ENCODE results near the gene PRKAG2.

DNA sequence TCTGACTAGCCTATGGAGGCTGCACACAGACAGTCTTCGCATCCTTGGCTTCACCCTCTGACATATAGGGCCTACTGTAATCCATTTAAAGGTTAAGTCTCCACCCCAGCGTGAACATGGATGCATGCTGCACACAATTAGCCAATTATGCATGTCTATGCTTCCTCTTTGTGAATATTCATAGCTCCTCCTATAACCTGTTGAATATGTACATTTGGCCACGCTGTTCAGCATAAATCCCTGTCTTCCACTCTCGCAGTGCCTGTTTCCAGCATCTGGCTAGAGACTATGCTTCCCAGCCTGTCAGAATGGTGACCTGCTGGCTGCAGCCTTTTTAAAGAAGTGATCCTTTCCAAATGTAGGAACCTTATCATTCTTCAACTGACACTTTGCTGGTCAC, 106.7 kb downstream of the PRKAG2 start:
- TF ChIP-seq, protein P1, sequence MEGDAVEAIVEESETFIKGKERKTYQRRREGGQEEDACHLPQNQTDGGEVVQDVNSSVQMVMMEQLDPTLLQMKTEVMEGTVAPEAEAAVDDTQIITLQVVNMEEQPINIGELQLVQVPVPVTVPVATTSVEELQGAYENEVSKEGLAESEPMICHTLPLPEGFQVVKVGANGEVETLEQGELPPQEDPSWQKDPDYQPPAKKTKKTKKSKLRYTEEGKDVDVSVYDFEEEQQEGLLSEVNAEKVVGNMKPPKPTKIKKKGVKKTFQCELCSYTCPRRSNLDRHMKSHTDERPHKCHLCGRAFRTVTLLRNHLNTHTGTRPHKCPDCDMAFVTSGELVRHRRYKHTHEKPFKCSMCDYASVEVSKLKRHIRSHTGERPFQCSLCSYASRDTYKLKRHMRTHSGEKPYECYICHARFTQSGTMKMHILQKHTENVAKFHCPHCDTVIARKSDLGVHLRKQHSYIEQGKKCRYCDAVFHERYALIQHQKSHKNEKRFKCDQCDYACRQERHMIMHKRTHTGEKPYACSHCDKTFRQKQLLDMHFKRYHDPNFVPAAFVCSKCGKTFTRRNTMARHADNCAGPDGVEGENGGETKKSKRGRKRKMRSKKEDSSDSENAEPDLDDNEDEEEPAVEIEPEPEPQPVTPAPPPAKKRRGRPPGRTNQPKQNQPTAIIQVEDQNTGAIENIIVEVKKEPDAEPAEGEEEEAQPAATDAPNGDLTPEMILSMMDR (IDR thresholded peaks at IDR 0.05; ENCODE audit: low read depth, low read length), result no peak
- no peak for TF ChIP-seq EZH2phosphoT487 (IDR thresholded peaks at IDR 0.05; ENCODE audit: low read depth)
